GM12873 (cell line): ENCODE results near the gene AMPD2.
A peak's percentile ranks its signal among the peaks of the same experiment; 100 is the strongest.

Source experiments
- CTCF ChIP-seq: IDR thresholded peaks from 2 replicates; pipeline ENCODE4 v1.5.1; 2012; ENCODE audit warnings: low read depth, mild to moderate bottlenecking, moderate library complexity, low read length, control low read depth; ENCODE audit not compliant: insufficient read depth; ENCODE audit errors: missing control alignments

AMPD2 gene

GRCh38 chr1:109586055-109586454 lies 33.6 kb upstream of the AMPD2 start:
- no peak for TF ChIP-seq CTCF

DNA sequence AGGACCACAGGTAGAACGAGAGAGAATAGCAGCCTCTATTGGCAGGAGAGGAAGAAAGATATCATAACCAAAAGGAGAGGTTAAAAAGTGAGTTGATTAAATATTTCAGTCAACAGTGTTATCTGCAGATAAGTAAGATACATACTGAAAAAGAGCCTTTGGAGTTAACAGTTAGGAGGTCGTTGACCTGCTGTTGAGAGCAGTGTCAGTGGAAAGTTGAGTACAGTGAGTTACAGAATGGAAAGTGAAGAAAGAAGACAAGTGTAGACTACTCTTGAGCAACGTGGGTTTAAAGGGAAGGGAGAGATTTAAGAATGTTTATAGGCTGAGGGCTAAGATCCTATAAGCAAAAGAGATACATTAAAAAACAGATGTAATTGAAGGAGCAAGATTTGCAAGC lies 30.5 kb upstream of the AMPD2 start:
- TF ChIP-seq CTCF, result no peak

- TF ChIP-seq CTCF, result no peak
Measured at GRCh38 chr1:109589679-109590078, 30.0 kb upstream of the AMPD2 start.

- TF ChIP-seq CTCF, result no peak
Measured at GRCh38 chr1:109592916-109593315, 26.7 kb upstream of the AMPD2 start.

DNA sequence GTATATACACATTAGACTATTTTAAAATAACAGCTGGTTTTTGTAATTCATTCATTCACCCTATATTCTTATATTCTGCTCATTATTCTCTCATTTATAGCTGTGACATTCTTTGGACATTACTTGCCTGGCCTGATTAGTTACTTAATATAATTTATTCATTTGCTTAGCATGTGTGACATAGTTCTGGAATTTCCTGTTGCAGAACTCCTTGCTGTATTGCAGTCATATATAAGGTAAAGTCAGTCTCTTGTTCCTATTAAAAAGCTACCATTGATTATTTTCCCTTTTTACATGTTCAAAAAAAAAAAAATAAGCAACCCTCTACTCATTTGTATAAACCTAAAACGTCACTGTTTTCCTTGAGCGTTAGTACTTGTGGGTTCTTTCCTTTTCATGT lies 24.1 kb upstream of the AMPD2 start:
- TF ChIP-seq CTCF, result no peak

- TF ChIP-seq CTCF, result no peak
Measured at GRCh38 chr1:109598156-109598555, 21.5 kb upstream of the AMPD2 start.

DNA sequence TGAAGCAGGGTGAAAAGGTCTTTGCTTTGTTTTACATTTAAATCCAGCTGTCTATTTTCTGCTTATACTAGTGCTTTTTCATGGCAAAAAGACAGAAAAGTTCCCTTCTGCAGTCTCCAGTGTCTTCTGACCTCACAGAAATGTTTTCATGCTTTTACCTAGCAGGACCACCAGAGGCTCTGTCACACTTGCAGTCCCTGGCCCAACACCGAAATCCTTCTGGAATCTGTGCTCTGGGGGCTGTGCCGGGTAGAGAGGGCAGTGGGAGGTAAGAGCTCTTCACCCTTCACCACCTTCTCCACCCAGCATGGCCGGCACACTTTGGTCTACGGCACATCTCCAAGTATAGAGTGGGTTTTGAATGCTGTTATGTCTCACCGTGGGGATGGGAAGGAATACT lies 21.0 kb upstream of the AMPD2 start:
- peak; percentile 42 for TF ChIP-seq CTCF

DNA sequence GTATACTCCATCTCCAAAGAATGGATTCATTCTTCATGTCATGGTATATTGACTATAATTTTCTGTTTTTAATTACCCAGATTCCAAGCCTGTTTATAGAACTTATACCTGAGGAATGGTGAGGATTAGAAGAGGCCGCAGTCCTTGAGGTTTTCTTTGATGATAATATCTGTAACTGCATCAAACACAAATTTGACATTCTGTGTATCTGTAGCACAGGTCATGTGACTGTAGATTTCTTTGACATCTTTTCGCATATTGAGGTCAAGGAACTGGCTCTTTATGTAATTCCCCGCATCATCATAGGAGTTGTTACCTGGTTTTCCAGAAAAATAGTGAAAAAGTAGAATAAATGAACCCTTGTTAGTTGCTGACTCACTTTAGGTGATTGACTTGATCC lies 16.4 kb upstream of the AMPD2 start:
- no peak for TF ChIP-seq CTCF
